Stimulated activated naive CD8-positive, alpha-beta T cell treated with anti-CD3 and anti-CD28 coated beads, Interleukin-15, Interleukin-2, amounts not matched to agents 100 ng/mL and 50 ng/mL, for 24 hours (primary cell): Measurements from ENCODE around the gene PLTP.
"Not testable (repeated sequence)": the region's sequence is repeated elsewhere in the genome, so short reads cannot be mapped to it uniquely, and the experiment has no call there.

Experiments
- H3K27ac Mint-ChIP-seq: one replicate; pipeline ENCODE4 v1.8.0; 2021; ENCODE audit warnings: mild to moderate bottlenecking, mixed read lengths
- H3K27me3 Mint-ChIP-seq: one replicate; pipeline ENCODE4 v1.8.0; 2021; ENCODE audit warnings: mixed read lengths
- H3K36me3 Mint-ChIP-seq: one replicate; pipeline ENCODE4 v1.8.0; 2021; ENCODE audit warnings: low read depth, mixed read lengths
- H3K4me1 Mint-ChIP-seq: one replicate; pipeline ENCODE4 v1.8.0; 2021; ENCODE audit warnings: low read depth, mixed read lengths
- H3K4me3 Mint-ChIP-seq: one replicate; pipeline ENCODE4 v1.8.0; 2021; ENCODE audit warnings: mild to moderate bottlenecking, mixed read lengths
- H3K9me3 Mint-ChIP-seq: one replicate; pipeline ENCODE4 v1.8.0; 2021; ENCODE audit warnings: mixed read lengths

The PLTP gene

GRCh38 chr20:45918182-45918737, 6.3 kb upstream of the PLTP start:
- no peak overlapping the region for H3K27ac Mint-ChIP-seq
- H3K4me1 Mint-ChIP-seq, result peaks cover 7% of the 10 kb centered on the region
- peaks cover 21% of the 10 kb centered on the region for H3K27me3 Mint-ChIP-seq
- H3K4me3 Mint-ChIP-seq, result no peak overlapping the region
- no peaks in the 10 kb centered on the region for H3K36me3 Mint-ChIP-seq
- H3K9me3 Mint-ChIP-seq, result no peaks in the 10 kb centered on the region

- Mint-ChIP-seq H3K9me3 (no peaks in the 10 kb centered on the region), H3K27ac (no peak overlapping the region), H3K4me3 (no peak overlapping the region), H3K36me3 (no peaks in the 10 kb centered on the region), H3K27me3 (peaks cover 21% of the 10 kb centered on the region), H3K4me1 (peaks cover 10% of the 10 kb centered on the region)
Measured at GRCh38 chr20:45917790-45918141, 5.8 kb upstream of the PLTP start.

GRCh38 chr20:45913116-45913515, 1.2 kb upstream of the PLTP start:
- Mint-ChIP-seq H3K36me3 (no peaks in the 10 kb centered on the region), H3K27me3 (peaks cover 17% of the 10 kb centered on the region), H3K4me1 (peaks cover 30% of the 10 kb centered on the region), H3K9me3 (no peaks in the 10 kb centered on the region), H3K27ac (no peak overlapping the region), H3K4me3 (no peak overlapping the region)

- Mint-ChIP-seq H3K4me1 (peaks cover 30% of the 10 kb centered on the region), H3K9me3 (no peaks in the 10 kb centered on the region), H3K4me3 (peak overlapping the region; percentile 84), H3K27ac (peak overlapping the region; percentile 67), H3K27me3 (peaks cover 13% of the 10 kb centered on the region), H3K36me3 (no peaks in the 10 kb centered on the region)
Measured at GRCh38 chr20:45912344-45912682, 358 bp upstream of the PLTP start.

GRCh38 chr20:45910670-45911485, 1.1 kb downstream of the PLTP start:
- peaks cover 30% of the 10 kb centered on the region for H3K4me1 Mint-ChIP-seq
- peak overlapping the region; percentile 81 for H3K27ac Mint-ChIP-seq
- no peaks in the 10 kb centered on the region for H3K9me3 Mint-ChIP-seq
- H3K36me3 Mint-ChIP-seq, result no peaks in the 10 kb centered on the region
- peak overlapping the region; percentile 84 for H3K4me3 Mint-ChIP-seq
- peaks cover 8% of the 10 kb centered on the region for H3K27me3 Mint-ChIP-seq

- Mint-ChIP-seq H3K4me3 (peak overlapping the region; percentile 84), H3K4me1 (peaks cover 30% of the 10 kb centered on the region), H3K27me3 (peaks cover 7% of the 10 kb centered on the region), H3K27ac (peak overlapping the region; percentile 64), H3K9me3 (no peaks in the 10 kb centered on the region), H3K36me3 (no peaks in the 10 kb centered on the region)
Measured at GRCh38 chr20:45909817-45910669, 1.9 kb downstream of the PLTP start.

GRCh38 chr20:45909336-45909808, 2.6 kb downstream of the PLTP start:
- Mint-ChIP-seq H3K36me3 (no peaks in the 10 kb centered on the region), H3K9me3 (no peaks in the 10 kb centered on the region), H3K27me3 (peaks cover 4% of the 10 kb centered on the region), H3K27ac (no peak overlapping the region), H3K4me1 (peaks cover 30% of the 10 kb centered on the region), H3K4me3 (no peak overlapping the region)

GRCh38 chr20:45908084-45908483, 3.9 kb downstream of the PLTP start:
- no peak overlapping the region for H3K27ac Mint-ChIP-seq
- H3K36me3 Mint-ChIP-seq, result no peaks in the 10 kb centered on the region
- no peak overlapping the region for H3K4me3 Mint-ChIP-seq
- H3K27me3 Mint-ChIP-seq, result no peaks in the 10 kb centered on the region
- H3K4me1 Mint-ChIP-seq, result peaks cover 29% of the 10 kb centered on the region
- no peaks in the 10 kb centered on the region for H3K9me3 Mint-ChIP-seq

- Mint-ChIP-seq H3K9me3 (no peaks in the 10 kb centered on the region), H3K36me3 (no peaks in the 10 kb centered on the region), H3K4me3 (no peak overlapping the region), H3K27ac (no peak overlapping the region), H3K4me1 (peaks cover 25% of the 10 kb centered on the region), H3K27me3 (no peaks in the 10 kb centered on the region)
Measured at GRCh38 chr20:45907219-45907948, 4.6 kb downstream of the PLTP start.

- H3K27me3 Mint-ChIP-seq, result no peaks in the 10 kb centered on the region
- H3K4me3 Mint-ChIP-seq, result no peak overlapping the region
- H3K4me1 Mint-ChIP-seq, result peaks cover 10% of the 10 kb centered on the region
- no peak overlapping the region for H3K27ac Mint-ChIP-seq
- no peaks in the 10 kb centered on the region for H3K36me3 Mint-ChIP-seq
- H3K9me3 Mint-ChIP-seq, result no peaks in the 10 kb centered on the region
Measured at GRCh38 chr20:45905505-45906079, 6.4 kb downstream of the PLTP start.

GRCh38 chr20:45904583-45905504, 7.1 kb downstream of the PLTP start:
- H3K36me3 Mint-ChIP-seq, result no peaks in the 10 kb centered on the region
- H3K27ac Mint-ChIP-seq, result no peak overlapping the region
- H3K4me1 Mint-ChIP-seq, result peaks cover 2% of the 10 kb centered on the region
- no peaks in the 10 kb centered on the region for H3K9me3 Mint-ChIP-seq
- H3K4me3 Mint-ChIP-seq, result no peak overlapping the region
- H3K27me3 Mint-ChIP-seq, result no peaks in the 10 kb centered on the region

- Mint-ChIP-seq H3K4me3 (no peak overlapping the region), H3K4me1 (no peaks in the 10 kb centered on the region), H3K9me3 (no peaks in the 10 kb centered on the region), H3K27me3 (no peaks in the 10 kb centered on the region), H3K27ac (no peak overlapping the region), H3K36me3 (peaks cover 9% of the 10 kb centered on the region)
Measured at GRCh38 chr20:45902199-45902701, 9.7 kb downstream of the PLTP start.

- not testable (repeated sequence) for H3K9me3 Mint-ChIP-seq
Measured at GRCh38 chr20:45901332-45901731, 10.6 kb downstream of the PLTP start.

More at GRCh38 chr20:45901332-45901731, 10.6 kb downstream of the PLTP start:
- not testable (repeated sequence) for H3K4me3 Mint-ChIP-seq, H3K27ac Mint-ChIP-seq, H3K27me3 Mint-ChIP-seq, H3K4me1 Mint-ChIP-seq
- H3K36me3 Mint-ChIP-seq, result peaks cover 14% of the 10 kb centered on the region
